Smooth muscle cell (in vitro differentiated cells): Measurements from ENCODE around the gene PLEKHA8. TPM values are rescaled to one million over a fixed set of nuclear protein-coding genes. Genes with fewer than 3 reads are reported as not detected.

Experiments
- DNase-seq: peaks from one replicate; lab custom pipeline; 2025; ENCODE audit not compliant: unreplicated experiment; lab: John Stamatoyannopoulos, UW
- H2AFZ ChIP-seq: fragments of 200-600 bp; sonication (generic); 2 replicates; pipeline ENCODE4 v1.6.0; 2016; ENCODE audit warnings: antibody characterized with exemption, low read depth, mild to moderate bottlenecking
- H3F3A ChIP-seq: fragments of 200-600 bp; sonication (generic); 2 replicates; pipeline ENCODE4 v1.6.0; 2017; ENCODE audit warnings: antibody characterized with exemption, low read depth
- H3K27ac ChIP-seq: fragments of 200-600 bp; sonication (generic); 2 replicates; pipeline ENCODE4 v1.5.1; 2016; ENCODE audit warnings: low read depth, mild to moderate bottlenecking
- H3K27me3 ChIP-seq: fragments of 200-600 bp; sonication (generic); 2 replicates; pipeline ENCODE4 v1.6.1; 2016; ENCODE audit warnings: low read depth, mild to moderate bottlenecking
- H3K36me3 ChIP-seq: fragments of 200-600 bp; sonication (generic); 2 replicates; pipeline ENCODE4 v1.5.1; 2016; ENCODE audit warnings: low read depth
- H3K4me1 ChIP-seq: fragments of 200-600 bp; sonication (generic); 2 replicates; pipeline ENCODE4 v1.5.1; 2016; ENCODE audit warnings: low read depth
- H3K4me2 ChIP-seq: fragments of 200-600 bp; sonication (generic); 2 replicates; pipeline ENCODE4 v1.6.0; 2016; ENCODE audit warnings: mild to moderate bottlenecking
- H3K4me3 ChIP-seq: fragments of 200-600 bp; sonication (generic); 2 replicates; pipeline ENCODE4 v1.5.1; 2016; ENCODE audit warnings: mild to moderate bottlenecking
- H3K79me2 ChIP-seq: fragments of 200-600 bp; sonication (generic); 2 replicates; pipeline ENCODE4 v1.6.0; 2016; ENCODE audit warnings: low read depth, mild to moderate bottlenecking
- H3K9ac ChIP-seq: fragments of 200-600 bp; sonication (generic); 2 replicates; pipeline ENCODE4 v1.6.0; 2016; ENCODE audit warnings: low read depth
- H3K9me3 ChIP-seq: fragments of 200-600 bp; sonication (generic); replicated peaks from 2 replicates; pipeline ENCODE4 v1.5.1; 2016; ENCODE audit warnings: low read depth
- H4K20me1 ChIP-seq: fragments of 200-600 bp; sonication (generic); 2 replicates; pipeline ENCODE4 v1.6.0; 2016; ENCODE audit warnings: low read depth
- CTCF ChIP-seq: fragments of 200-600 bp; sonication (generic); IDR thresholded peaks from 2 replicates; pipeline ENCODE4 v1.5.1; 2017; ENCODE audit warnings: borderline replicate concordance, mild to moderate bottlenecking, antibody characterized with exemption; ENCODE audit not compliant: insufficient read depth, poor library complexity, severe bottlenecking
- WGBS: methylation state at CpG from one replicate; pipeline ENCODE4 v1.1.7; 2016; ENCODE audit warnings: low lambda C conversion rate; 5-methylcytosine and 5-hydroxymethylcytosine counted together
- polyA plus RNA-seq: library from polyadenylated mRNA; unstranded; fragments of >200 nt; fragmentation: Nextera tagmentation; extraction: Ambion mirVana; gene quantifications from 2 replicates; pipeline ENCODE4 v1.2.1, GENCODE V29; 2016
- total RNA-seq: library from RNA; depleted of rRNA; stranded (reverse); fragments of >200 nt; gene quantifications from 2 replicates; pipeline ENCODE4 v1.2.3, GENCODE V29; 2014

Gene PLEKHA8
- total and polyA plus RNA-seq, 2 experiments from 2014 or later: 10.0 to 20.4 TPM

- no peak for TF ChIP-seq CTCF
These were observed 36.3 kb upstream of the PLEKHA8 start for GRCh38 chr7:29991937-29992336.

GRCh38 chr7:29993140-29993539 is 35.1 kb upstream of the PLEKHA8 start:
- no peak for DNase-seq

More at GRCh38 chr7:29991937-29992336, 36.3 kb upstream of the PLEKHA8 start:
- Histone ChIP-seq H3K27me3 (no peaks in the 10 kb centered on the region), H3F3A (peaks cover 16% of the 10 kb centered on the region), H3K9me3 (peaks cover 4% of the 10 kb centered on the region), H3K4me3 (no peak overlapping the region), H3K4me2 (no peak overlapping the region), H3K36me3 (no peaks in the 10 kb centered on the region), H3K79me2 (peaks cover 12% of the 10 kb centered on the region), H2AFZ (no peak overlapping the region), H4K20me1 (no peaks in the 10 kb centered on the region), H3K27ac (no peak overlapping the region), H3K9ac (no peak overlapping the region), H3K4me1 (peaks cover 13% of the 10 kb centered on the region)
- WGBS: 95% methylated on average over 5 of the region's 5 CpGs
- no peak for DNase-seq

DNA sequence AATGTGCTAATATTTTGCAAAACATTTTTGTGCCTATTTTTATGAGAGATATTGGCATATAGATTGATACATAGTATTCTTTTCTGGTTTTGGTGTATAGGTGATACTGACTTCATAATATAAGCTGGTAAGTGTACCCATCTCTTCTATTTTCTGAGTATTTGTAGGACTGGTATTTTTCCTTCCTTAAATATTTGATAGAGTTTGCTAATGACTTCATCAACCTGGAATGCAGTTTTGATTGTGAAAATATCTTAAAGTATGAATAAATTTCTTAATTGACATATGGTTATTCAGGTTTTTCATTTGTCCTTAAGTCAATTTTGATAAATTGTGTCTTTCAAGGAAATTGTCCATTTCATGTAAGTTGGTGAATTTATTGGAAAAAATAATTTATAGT is 32.6 kb upstream of the PLEKHA8 start:
- H3K79me2 ChIP-seq: no peaks in the 10 kb centered on the region
- H3K27ac ChIP-seq: no peak overlapping the region
- H3K27me3 ChIP-seq: no peaks in the 10 kb centered on the region
- H3K4me3 ChIP-seq: no peak overlapping the region
- DNase-seq: no peak
- H3F3A ChIP-seq: no peaks in the 10 kb centered on the region
- H3K4me2 ChIP-seq: no peak overlapping the region
- no peaks in the 10 kb centered on the region for H3K4me1 ChIP-seq
- no peak overlapping the region for H3K9ac ChIP-seq
- no peaks in the 10 kb centered on the region for H4K20me1 ChIP-seq
- H3K36me3 ChIP-seq: no peaks in the 10 kb centered on the region
- TF ChIP-seq CTCF: no peak
- H3K9me3 ChIP-seq: peaks cover 4% of the 10 kb centered on the region
- H2AFZ ChIP-seq: no peak overlapping the region

More at GRCh38 chr7:29993140-29993539, 35.1 kb upstream of the PLEKHA8 start:
- Histone ChIP-seq H3K4me3 (no peak overlapping the region), H3K79me2 (peaks cover under 1% of the 10 kb centered on the region), H3K27ac (no peak overlapping the region), H2AFZ (no peak overlapping the region), H3K4me1 (peaks cover 2% of the 10 kb centered on the region), H3K27me3 (no peaks in the 10 kb centered on the region), H3K9ac (no peak overlapping the region), H3K36me3 (no peaks in the 10 kb centered on the region), H4K20me1 (no peaks in the 10 kb centered on the region), H3F3A (peaks cover 6% of the 10 kb centered on the region), H3K9me3 (peaks cover 4% of the 10 kb centered on the region), H3K4me2 (no peak overlapping the region)
- TF ChIP-seq CTCF: no peak
- 96% methylated on average over 4 of the region's 4 CpGs for whole genome bisulfite sequencing

GRCh38 chr7:29996321-29996720 is 31.9 kb upstream of the PLEKHA8 start:
- Histone ChIP-seq H3K27ac (no peak overlapping the region), H3K9me3 (peaks cover 4% of the 10 kb centered on the region), H3K9ac (no peak overlapping the region), H4K20me1 (no peaks in the 10 kb centered on the region), H3K79me2 (no peaks in the 10 kb centered on the region), H3K4me3 (no peak overlapping the region), H3K4me2 (no peak overlapping the region), H2AFZ (no peak overlapping the region), H3K4me1 (no peaks in the 10 kb centered on the region), H3K27me3 (no peaks in the 10 kb centered on the region), H3F3A (no peaks in the 10 kb centered on the region), H3K36me3 (no peaks in the 10 kb centered on the region)
- DNase-seq: no peak
- TF ChIP-seq CTCF: no peak
